ENCODE results near the gene F8.
"Not testable (repeated sequence)": the region's sequence is repeated elsewhere in the genome, so short reads cannot be mapped to it uniquely, and the experiment has no call there.

Gene F8

GRCh38 chrX:155028877-155029291, 6.4 kb upstream of the F8 start:
- DNase-seq = no peak

GRCh38 chrX:155028129-155028528, 5.6 kb upstream of the F8 start:
- DNase-seq = no peak

GRCh38 chrX:155027509-155028066, 5.1 kb upstream of the F8 start:
- no peak for DNase-seq

GRCh38 chrX:155026727-155027508, 4.4 kb upstream of the F8 start, which contains the start of gene FUNDC2:
Gene FUNDC2, plus strand, starts transcription at chrX:155026844. Its CDS starts 95 bp downstream, at chrX:155026939.
- peak; percentile 91 for DNase-seq

GRCh38 chrX:155026420-155026726, 3.9 kb upstream of the F8 start:
- DNase-seq = no peak

- DNase-seq = no peak
Observed at GRCh38 chrX:155023907-155024833, 1.6 kb upstream of the F8 start.

- DNase-seq = no peak
Observed at GRCh38 chrX:155020591-155020990, 1.9 kb downstream of the F8 start.

- no peak for DNase-seq
Observed at GRCh38 chrX:155009994-155010472, 12.5 kb downstream of the F8 start.

GRCh38 chrX:155008578-155008977, 13.9 kb downstream of the F8 start:
- not testable (repeated sequence) for DNase-seq

- not testable (repeated sequence) for DNase-seq
Observed at GRCh38 chrX:155006913-155007671, 15.4 kb downstream of the F8 start.

GRCh38 chrX:155006379-155006778, 16.1 kb downstream of the F8 start:
- DNase-seq = not testable (repeated sequence)

GRCh38 chrX:155005190-155005589, 17.3 kb downstream of the F8 start:
- DNase-seq = no peak

- DNase-seq = no peak
Observed at GRCh38 chrX:155001873-155002272, 20.6 kb downstream of the F8 start.

GRCh38 chrX:155000841-155001240, 21.7 kb downstream of the F8 start:
- DNase-seq = no peak

- no peak for DNase-seq
Observed at GRCh38 chrX:154998204-154998880, 24.2 kb downstream of the F8 start.

GRCh38 chrX:154991476-154991875, 31.0 kb downstream of the F8 start:
- DNase-seq = no peak

- DNase-seq = no peak
Observed at GRCh38 chrX:154991039-154991438, 31.5 kb downstream of the F8 start.

GRCh38 chrX:154990496-154990895, 32.0 kb downstream of the F8 start:
- no peak for DNase-seq

- no peak for DNase-seq
Observed at GRCh38 chrX:154988719-154989118, 33.8 kb downstream of the F8 start.

GRCh38 chrX:154987940-154988339, 34.6 kb downstream of the F8 start:
- DNase-seq = no peak

GRCh38 chrX:154986826-154987575, 35.5 kb downstream of the F8 start:
- no peak for DNase-seq

- no peak for DNase-seq
Observed at GRCh38 chrX:154981116-154981411, 41.5 kb downstream of the F8 start.
